Endometrial microvascular endothelial cells (primary cell): ENCODE measurements around the gene NUDT8. TPM values are rescaled to one million over a fixed set of nuclear protein-coding genes. Genes with fewer than 3 reads are reported as not detected.
"Not testable (repeated sequence)": the region's sequence is repeated elsewhere in the genome, so short reads cannot be mapped to it uniquely, and the experiment has no call there.

Experiments
- in situ Hi-C: cut with HindIII; loops from 2 replicates; pipeline ENCODE4 v1.10.0; 2017; ENCODE audit warnings: low sequenced_read_pairs, low pct_unique_long_range_greater_than_20kb; ENCODE audit errors: inconsistent ontology term
- total RNA-seq: library from RNA; depleted of rRNA; stranded (reverse); fragments of >200 nt; gene quantifications from one replicate; pipeline ENCODE4 v1.2.3, GENCODE V29; 2015; ENCODE audit errors: inconsistent ontology term

The NUDT8 gene
- total RNA-seq, 1 donor from 2014 or later = 12.9 TPM

- in situ Hi-C loops = no loop called here
Observed at GRCh38 chr11:67606093-67606491, 23.6 kb downstream of the NUDT8 start.

GRCh38 chr11:67605231-67606011 lies 24.3 kb downstream of the NUDT8 start:
- in situ Hi-C loops = no loop called here

GRCh38 chr11:67604815-67605214 lies 24.9 kb downstream of the NUDT8 start:
- in situ Hi-C loops = no loop called here

- in situ Hi-C loops = not testable (repeated sequence)
Observed at GRCh38 chr11:67604119-67604518, 25.6 kb downstream of the NUDT8 start.

- in situ Hi-C loops = no loop called here
Observed at GRCh38 chr11:67601098-67601497, 28.6 kb downstream of the NUDT8 start.

GRCh38 chr11:67600324-67601029 lies 29.3 kb downstream of the NUDT8 start:
- in situ Hi-C loops = no loop called here

GRCh38 chr11:67599149-67599548 lies 30.6 kb downstream of the NUDT8 start:
- in situ Hi-C loops = no loop called here

GRCh38 chr11:67597963-67598362 lies 31.8 kb downstream of the NUDT8 start:
- in situ Hi-C loops = not testable (repeated sequence)

GRCh38 chr11:67597458-67597857 lies 32.3 kb downstream of the NUDT8 start:
- in situ Hi-C loops = not testable (repeated sequence)

- in situ Hi-C loops = no loop called here
Observed at GRCh38 chr11:67596753-67597300, 32.9 kb downstream of the NUDT8 start.

- in situ Hi-C loops = no loop called here
Observed at GRCh38 chr11:67594480-67594879, 35.3 kb downstream of the NUDT8 start.

GRCh38 chr11:67593565-67593905 lies 36.2 kb downstream of the NUDT8 start:
- in situ Hi-C loops = no loop called here

- in situ Hi-C loops = no loop called here
Observed at GRCh38 chr11:67592880-67593564, 36.7 kb downstream of the NUDT8 start.

- in situ Hi-C loops = not testable (repeated sequence)
Observed at GRCh38 chr11:67588899-67589415, 40.8 kb downstream of the NUDT8 start.

- in situ Hi-C loops = no loop called here
Observed at GRCh38 chr11:67588136-67588503, 41.6 kb downstream of the NUDT8 start.

- in situ Hi-C loops = no loop called here
Observed at GRCh38 chr11:67586568-67587250, 43.0 kb downstream of the NUDT8 start.

GRCh38 chr11:67585911-67586310 lies 43.8 kb downstream of the NUDT8 start:
- in situ Hi-C loops = no loop called here

- in situ Hi-C loops = no loop called here
Observed at GRCh38 chr11:67584881-67585873, 44.6 kb downstream of the NUDT8 start.
